HUES6 (cell line): Measurements from ENCODE around the gene CALN1.

Source experiments
- H3K27ac ChIP-seq: 2 replicates; pipeline ENCODE4 v1.7.0; 2013; ENCODE audit warnings: low read depth, mild to moderate bottlenecking, low read length, inconsistent platforms
- H3K27me3 ChIP-seq: 2 replicates; pipeline ENCODE4 v1.6.1; 2013; ENCODE audit warnings: low read length; ENCODE audit not compliant: control insufficient read depth, insufficient read depth
- H3K36me3 ChIP-seq: 2 replicates; pipeline ENCODE4 v1.6.1; 2013; ENCODE audit warnings: low read length; ENCODE audit not compliant: control insufficient read depth, insufficient read depth
- H3K4me1 ChIP-seq: 2 replicates; pipeline ENCODE4 v1.6.1; 2013; ENCODE audit warnings: low read length; ENCODE audit not compliant: control insufficient read depth, insufficient read depth
- H3K4me3 ChIP-seq: 2 replicates; pipeline ENCODE4 v1.5.1; 2013; ENCODE audit warnings: low read depth, low read length
- H3K9ac ChIP-seq: one replicate; pipeline ENCODE4 v1.6.1; 2013; ENCODE audit warnings: mild to moderate bottlenecking, low read length
- H3K9me3 ChIP-seq: 2 replicates; pipeline ENCODE4 v1.6.1; 2013; ENCODE audit warnings: low read depth, low read length; ENCODE audit not compliant: control insufficient read depth, insufficient read depth

The CALN1 gene

DNA sequence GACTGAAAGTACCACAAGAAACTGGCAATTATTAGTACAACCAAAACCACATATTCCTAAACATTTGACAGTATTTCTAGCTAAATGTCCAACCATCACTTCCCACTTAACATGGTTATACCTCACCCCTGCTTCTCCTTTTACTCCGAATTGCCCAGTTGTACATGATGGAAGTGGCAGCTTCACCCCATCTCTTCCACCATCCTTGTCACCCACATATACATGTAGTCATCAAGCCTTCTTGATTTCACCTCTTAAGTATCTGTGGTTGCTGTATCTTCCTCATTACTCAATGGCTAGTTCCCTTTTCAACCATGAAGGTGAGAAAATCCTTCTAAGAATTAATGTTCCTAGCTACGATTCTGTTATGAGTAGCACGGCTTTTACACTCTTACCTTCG is 388.2 kb downstream of the CALN1 start:
- Histone ChIP-seq H3K27me3 (no peaks in the 10 kb centered on the region), H3K36me3 (no peaks in the 10 kb centered on the region), H3K27ac (no peak overlapping the region), H3K9me3 (no peaks in the 10 kb centered on the region), H3K4me3 (no peak overlapping the region), H3K9ac (no peak overlapping the region), H3K4me1 (no peaks in the 10 kb centered on the region)

- H3K9me3 ChIP-seq = no peaks in the 10 kb centered on the region
- H3K36me3 ChIP-seq = no peaks in the 10 kb centered on the region
- no peak overlapping the region for H3K4me3 ChIP-seq
- no peaks in the 10 kb centered on the region for H3K4me1 ChIP-seq
- no peaks in the 10 kb centered on the region for H3K27me3 ChIP-seq
- H3K9ac ChIP-seq = no peak overlapping the region
- H3K27ac ChIP-seq = no peak overlapping the region
Measured at GRCh38 chr7:72021716-72022115, 390.4 kb downstream of the CALN1 start.

GRCh38 chr7:72020311-72020710 is 391.8 kb downstream of the CALN1 start:
- Histone ChIP-seq H3K9me3 (no peaks in the 10 kb centered on the region), H3K4me1 (no peaks in the 10 kb centered on the region), H3K27ac (no peak overlapping the region)

GRCh38 chr7:72019436-72019835 is 392.7 kb downstream of the CALN1 start:
- no peaks in the 10 kb centered on the region for H3K4me1 ChIP-seq
- no peak overlapping the region for H3K9ac ChIP-seq
- H3K9me3 ChIP-seq = no peaks in the 10 kb centered on the region
- no peak overlapping the region for H3K4me3 ChIP-seq
- H3K27ac ChIP-seq = no peak overlapping the region
- H3K36me3 ChIP-seq = no peaks in the 10 kb centered on the region
- H3K27me3 ChIP-seq = no peaks in the 10 kb centered on the region

More at GRCh38 chr7:72020311-72020710, 391.8 kb downstream of the CALN1 start:
- H3K9ac ChIP-seq = no peak overlapping the region
- no peaks in the 10 kb centered on the region for H3K27me3 ChIP-seq
- H3K36me3 ChIP-seq = no peaks in the 10 kb centered on the region
- H3K4me3 ChIP-seq = no peak overlapping the region

DNA sequence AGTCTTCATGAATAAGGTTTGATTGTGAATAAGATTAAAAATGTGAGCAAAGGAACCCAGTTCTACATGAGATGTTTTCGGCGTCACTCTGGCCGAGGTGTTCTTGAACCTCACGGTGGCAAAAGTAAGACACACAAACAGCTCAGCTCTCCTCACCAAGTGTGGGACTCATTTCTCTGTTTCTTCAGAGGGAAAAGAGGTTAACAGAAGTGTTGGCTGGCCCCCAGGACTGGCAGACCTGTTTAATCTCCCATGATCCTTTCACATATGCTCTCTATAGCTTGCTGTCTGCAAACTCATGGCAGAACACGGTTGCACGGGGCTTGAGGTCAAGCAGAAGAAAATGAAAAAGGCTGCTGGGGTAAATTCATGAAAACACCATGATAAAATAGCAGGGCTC is 394.4 kb downstream of the CALN1 start:
- H3K27ac ChIP-seq = no peak overlapping the region
- H3K9me3 ChIP-seq = no peaks in the 10 kb centered on the region
- no peaks in the 10 kb centered on the region for H3K27me3 ChIP-seq
- no peaks in the 10 kb centered on the region for H3K4me1 ChIP-seq
- no peak overlapping the region for H3K9ac ChIP-seq
- H3K36me3 ChIP-seq = no peaks in the 10 kb centered on the region
- H3K4me3 ChIP-seq = no peak overlapping the region

DNA sequence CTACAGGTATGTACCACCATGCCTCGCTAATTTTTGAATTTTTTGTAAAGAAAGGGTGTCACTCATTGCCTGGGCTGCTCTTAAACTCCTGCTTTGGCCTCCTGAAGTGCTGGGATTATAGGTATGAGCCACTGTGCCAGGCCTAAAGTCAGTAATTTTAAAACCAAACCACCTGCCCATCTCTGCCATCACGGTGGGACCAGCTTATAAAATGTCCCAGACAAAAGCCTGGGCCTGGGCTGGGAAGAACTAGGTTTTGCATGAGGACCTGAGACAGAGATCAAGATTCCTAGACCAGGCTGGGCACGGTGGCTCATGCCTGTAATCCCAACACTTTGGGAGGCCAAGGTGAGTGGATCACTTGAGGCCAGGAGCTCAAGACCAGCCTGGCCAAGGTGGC is 395.6 kb downstream of the CALN1 start:
- Histone ChIP-seq H3K36me3 (no peaks in the 10 kb centered on the region), H3K27me3 (no peaks in the 10 kb centered on the region), H3K27ac (no peak overlapping the region), H3K4me3 (no peak overlapping the region), H3K9ac (no peak overlapping the region), H3K4me1 (no peaks in the 10 kb centered on the region), H3K9me3 (no peaks in the 10 kb centered on the region)

DNA sequence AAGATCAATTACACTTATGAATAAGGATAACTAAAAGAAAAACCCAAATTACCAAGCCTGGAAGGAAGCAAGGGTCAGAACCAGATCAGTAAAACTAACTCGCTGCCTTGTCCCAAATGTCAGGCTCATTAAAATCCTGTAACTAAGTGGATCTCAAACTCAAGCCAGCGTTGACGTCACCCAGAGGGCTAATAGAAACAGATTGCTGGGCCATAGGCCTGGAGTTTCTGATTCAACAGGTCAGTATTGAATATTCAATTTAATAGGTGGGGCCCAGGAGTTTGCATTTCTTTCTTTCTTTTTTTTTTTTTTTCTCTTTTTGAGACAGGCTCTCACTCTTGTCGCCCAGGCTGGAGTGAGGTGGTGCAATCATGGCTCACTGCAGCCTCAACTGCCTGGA is 397.0 kb downstream of the CALN1 start:
- H3K27ac ChIP-seq = no peak overlapping the region
- H3K36me3 ChIP-seq = no peaks in the 10 kb centered on the region
- H3K9ac ChIP-seq = no peak overlapping the region
- H3K27me3 ChIP-seq = no peaks in the 10 kb centered on the region
- H3K4me3 ChIP-seq = no peak overlapping the region
- H3K9me3 ChIP-seq = no peaks in the 10 kb centered on the region
- H3K4me1 ChIP-seq = no peaks in the 10 kb centered on the region

- Histone ChIP-seq H3K9me3 (peaks cover 2% of the 10 kb centered on the region; the same call in 1 of the 2 replicates), H3K27me3 (no peaks in the 10 kb centered on the region), H3K4me3 (no peak overlapping the region), H3K36me3 (no peaks in the 10 kb centered on the region), H3K9ac (no peak overlapping the region), H3K4me1 (no peaks in the 10 kb centered on the region), H3K27ac (no peak overlapping the region)
Measured at GRCh38 chr7:72007018-72007417, 405.1 kb downstream of the CALN1 start.

DNA sequence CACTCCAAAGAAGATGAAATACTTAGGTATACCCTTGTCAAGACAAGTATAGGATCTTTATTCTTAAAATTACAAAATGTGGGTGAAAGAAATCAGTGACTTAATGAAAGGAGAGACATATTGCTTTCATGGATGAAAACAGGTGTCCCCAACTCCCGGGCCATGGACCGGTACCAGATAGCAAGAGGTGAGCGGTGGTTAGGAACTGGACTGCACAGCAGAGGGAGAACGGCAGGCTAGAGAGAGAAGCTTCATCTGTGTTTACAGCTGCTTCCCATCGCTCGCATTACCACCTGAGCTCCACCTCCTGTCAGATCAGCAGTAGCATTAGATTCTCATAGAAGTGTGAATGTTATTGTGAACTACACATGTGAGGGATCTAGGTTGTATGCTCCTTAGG is 408.9 kb downstream of the CALN1 start:
- Histone ChIP-seq H3K4me1 (no peaks in the 10 kb centered on the region), H3K36me3 (no peaks in the 10 kb centered on the region), H3K27me3 (no peaks in the 10 kb centered on the region), H3K4me3 (no peak overlapping the region), H3K27ac (no peak overlapping the region), H3K9ac (no peak overlapping the region), H3K9me3 (peaks cover 2% of the 10 kb centered on the region; the same call in 1 of the 2 replicates)

DNA sequence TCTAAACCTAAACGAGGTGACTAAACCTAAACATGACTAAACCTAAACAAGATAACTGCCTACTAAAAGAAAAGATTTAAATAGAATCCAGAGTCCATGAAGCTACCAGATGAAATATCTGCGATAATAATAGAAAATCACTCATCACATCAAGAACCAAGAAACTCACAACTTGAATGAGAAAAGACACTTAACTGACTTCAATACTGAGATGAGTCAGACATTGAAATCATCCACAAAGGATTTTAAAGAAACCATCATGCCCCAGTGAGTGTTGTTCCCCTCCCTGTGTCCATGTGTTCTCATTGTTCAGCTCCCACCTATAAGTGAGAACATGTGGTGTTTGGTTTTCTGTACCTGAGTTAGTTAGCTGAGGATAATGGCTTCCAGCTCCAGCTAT is 416.0 kb downstream of the CALN1 start:
- Histone ChIP-seq H3K9ac (no peak overlapping the region), H3K36me3 (no peaks in the 10 kb centered on the region), H3K27me3 (no peaks in the 10 kb centered on the region), H3K27ac (no peak overlapping the region), H3K9me3 (no peaks in the 10 kb centered on the region), H3K4me1 (no peaks in the 10 kb centered on the region), H3K4me3 (no peak overlapping the region)

GRCh38 chr7:71995111-71995510 is 417.0 kb downstream of the CALN1 start:
- Histone ChIP-seq H3K27ac (no peak overlapping the region), H3K9me3 (no peaks in the 10 kb centered on the region), H3K27me3 (no peaks in the 10 kb centered on the region), H3K4me3 (no peak overlapping the region), H3K4me1 (no peaks in the 10 kb centered on the region), H3K36me3 (no peaks in the 10 kb centered on the region), H3K9ac (no peak overlapping the region)

- Histone ChIP-seq H3K27ac (no peak overlapping the region), H3K4me3 (no peak overlapping the region), H3K9me3 (no peaks in the 10 kb centered on the region), H3K36me3 (no peaks in the 10 kb centered on the region), H3K9ac (no peak overlapping the region), H3K4me1 (no peaks in the 10 kb centered on the region), H3K27me3 (no peaks in the 10 kb centered on the region)
Measured at GRCh38 chr7:71991586-71991985, 420.6 kb downstream of the CALN1 start.
